HG02763 (cell line): ENCODE measurements around the gene ELAVL3.
"Not testable (repeated sequence)": the region's sequence is repeated elsewhere in the genome, so short reads cannot be mapped to it uniquely, and the experiment has no call there.

Source experiments
- ATAC-seq: cut with Tn5 transposase; IDR thresholded peaks from one replicate; pipeline ENCODE4 v1.9.1; 2021; ENCODE audit warnings: mild to moderate bottlenecking, moderate library complexity; ENCODE audit not compliant: unreplicated experiment

ELAVL3 gene

DNA sequence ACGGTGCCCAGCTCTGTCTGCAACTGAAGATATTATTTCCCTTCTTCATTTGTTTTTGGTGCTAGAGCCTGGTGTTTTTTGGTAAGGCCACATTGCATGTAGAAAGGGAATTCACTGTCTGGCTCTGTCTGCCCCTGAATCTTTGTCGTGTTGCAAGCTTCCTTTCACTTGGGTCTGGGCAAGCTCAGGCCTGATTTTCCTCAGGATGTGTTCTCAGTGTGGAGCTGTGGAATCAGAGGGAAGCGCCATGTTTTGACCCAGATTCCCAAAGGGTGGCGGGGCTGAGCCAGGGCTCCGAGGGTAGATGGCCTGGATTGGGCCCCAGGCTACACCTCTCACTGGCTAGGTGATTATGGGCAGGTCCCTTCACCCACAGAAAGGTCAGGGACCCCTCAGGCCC is 36.8 kb downstream of the ELAVL3 start:
- no peak for ATAC-seq

DNA sequence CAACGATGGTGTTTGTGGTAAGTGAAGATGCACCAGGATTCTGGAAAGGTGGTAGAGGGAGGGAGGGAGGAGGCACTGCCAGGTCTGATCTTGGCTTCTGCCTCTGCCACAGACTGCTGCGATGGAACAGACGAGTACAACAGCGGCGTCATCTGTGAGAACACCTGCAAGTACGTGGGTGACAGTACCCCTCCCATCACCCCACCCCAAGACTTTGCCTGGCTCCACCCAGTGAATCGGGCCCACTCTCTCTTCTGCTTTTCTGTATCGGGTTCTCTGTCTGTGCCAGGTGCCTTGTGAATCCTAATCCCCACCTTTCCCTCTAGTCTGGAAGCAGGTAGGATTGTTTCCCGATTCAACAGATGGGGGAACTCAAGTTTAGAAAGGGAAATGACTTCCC is 42.9 kb downstream of the ELAVL3 start:
- ATAC-seq = no peak

DNA sequence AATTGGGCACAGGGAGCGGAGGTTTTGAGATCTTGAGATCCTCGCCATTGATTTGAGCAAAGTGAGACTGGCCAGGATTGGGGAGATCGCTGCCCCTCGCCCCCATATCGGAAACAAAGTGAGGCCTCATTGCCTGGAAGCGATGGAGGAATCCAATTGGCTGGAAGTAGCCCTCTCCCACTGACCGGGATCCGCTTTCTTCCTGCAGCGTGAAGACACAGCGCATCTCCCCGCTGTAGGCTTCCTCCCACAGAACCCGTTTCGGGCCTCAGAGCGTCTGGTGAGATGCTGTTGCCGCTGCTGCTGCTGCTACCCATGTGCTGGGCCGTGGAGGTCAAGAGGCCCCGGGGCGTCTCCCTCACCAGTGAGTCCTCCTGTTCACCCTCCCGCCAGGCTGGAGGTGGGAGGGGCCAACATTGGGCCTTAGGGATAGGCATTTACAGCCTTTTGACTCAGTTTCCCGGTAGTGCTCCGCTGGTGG is 45.0 kb downstream of the ELAVL3 start:
- ATAC-seq = no peak

DNA sequence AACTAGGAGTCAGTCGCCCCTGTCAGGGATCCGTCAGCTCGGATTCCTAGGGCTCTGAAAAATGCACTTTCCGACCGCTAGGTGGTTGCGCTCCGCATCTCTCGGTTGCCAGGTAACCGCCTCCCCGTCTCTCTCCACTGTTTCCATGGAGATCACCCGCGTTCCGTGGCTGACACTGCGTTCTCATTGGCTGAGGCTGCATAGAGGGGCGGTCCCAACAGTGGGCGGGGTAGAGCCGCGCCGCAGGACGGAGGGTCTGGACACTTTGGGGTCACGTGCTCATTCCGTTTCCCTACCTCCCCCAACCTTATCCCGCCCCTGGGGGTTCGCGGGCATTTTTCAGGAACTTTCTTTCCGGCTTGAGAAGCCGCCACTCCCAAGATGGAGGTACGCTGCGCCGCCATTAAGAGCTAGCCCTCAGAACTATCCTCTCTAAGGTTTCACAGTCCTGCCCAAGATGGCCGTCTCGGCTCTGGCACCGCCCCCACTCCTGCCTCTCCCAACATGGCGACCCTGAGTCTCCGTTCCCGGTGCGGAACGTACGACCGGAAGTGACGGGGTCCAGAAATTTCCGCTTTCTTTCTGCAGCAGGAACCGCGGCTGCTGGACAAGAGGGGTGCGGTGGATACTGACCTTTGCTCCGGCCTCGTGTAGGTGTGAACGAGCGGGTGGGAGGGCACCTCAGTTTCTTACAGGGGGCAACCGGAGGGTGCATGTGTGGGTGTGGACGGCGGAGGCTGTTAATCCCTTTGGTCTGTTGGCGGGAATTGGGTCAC is 45.6 kb downstream of the ELAVL3 start, which contains the start of the genes ODAD3 and PRKCSH:
Gene ODAD3 (minus strand): TSS at position 65 of the 776 bp plus-strand sequence. CDS start 105 bp downstream, outside the sequence.
Gene PRKCSH (plus strand): TSS at position 579 of the 776 bp plus-strand sequence. CDS start 483 bp downstream, outside the sequence.
- ATAC-seq = peak; percentile 92

DNA sequence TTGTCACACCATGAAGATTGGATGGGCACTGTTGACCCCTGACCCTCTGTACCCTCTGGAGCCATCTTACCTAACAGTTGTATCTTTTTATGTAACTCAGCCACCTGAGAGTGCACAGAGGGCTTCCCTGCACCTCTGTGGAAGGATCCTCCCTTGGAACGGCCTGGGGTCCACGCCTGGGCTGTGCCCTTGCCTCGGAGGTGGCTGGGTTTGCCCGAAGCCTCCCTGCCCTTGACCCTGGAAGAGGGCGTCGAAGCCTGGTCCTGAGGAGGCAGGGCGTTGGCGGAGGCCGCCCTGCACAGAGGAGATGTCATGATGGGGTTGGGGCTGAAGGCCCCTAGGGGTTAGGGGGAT is 46.2 kb downstream of the ELAVL3 start:
- ATAC-seq = peak; percentile 7

DNA sequence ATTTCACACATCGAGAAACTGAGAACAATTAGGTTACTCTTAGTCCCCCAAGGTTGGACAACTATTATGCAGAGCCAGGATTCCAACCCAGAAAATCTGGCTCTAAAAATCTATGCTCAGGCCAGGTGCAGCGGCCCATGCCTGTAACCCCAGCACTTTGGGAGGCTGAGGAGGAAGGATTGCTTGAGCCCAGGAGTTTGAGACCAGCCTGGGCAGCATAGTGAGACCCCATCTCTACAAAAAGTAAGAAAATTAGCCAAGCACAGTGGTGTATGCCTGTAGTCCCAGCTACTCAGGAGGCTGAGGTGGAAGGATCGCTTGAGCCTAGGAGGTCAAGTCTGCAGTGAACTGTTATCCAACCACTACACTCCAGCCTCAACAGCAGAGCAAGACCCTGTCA is 47.3 kb downstream of the ELAVL3 start:
- ATAC-seq = not testable (repeated sequence)

DNA sequence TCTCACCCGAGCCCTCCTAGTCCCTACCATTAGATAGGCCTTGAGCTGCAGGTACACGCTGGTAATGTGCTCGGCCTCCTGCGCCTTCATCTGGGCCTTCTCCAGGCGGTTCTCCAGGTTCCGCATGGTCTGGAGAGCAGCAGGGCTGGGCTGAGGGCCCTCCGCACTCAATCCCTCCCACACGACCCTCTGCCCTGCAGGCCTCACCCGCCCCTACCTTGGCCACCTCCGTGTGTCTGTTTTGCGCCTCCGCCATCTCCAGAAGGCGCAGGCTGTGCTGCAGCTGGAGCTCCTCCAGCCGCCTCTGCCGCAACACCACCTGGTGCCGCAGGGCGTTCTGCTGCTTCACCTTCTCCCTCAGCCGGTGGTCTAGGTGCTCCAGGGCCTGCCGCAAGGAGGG is 54.2 kb downstream of the ELAVL3 start:
- ATAC-seq = no peak

DNA sequence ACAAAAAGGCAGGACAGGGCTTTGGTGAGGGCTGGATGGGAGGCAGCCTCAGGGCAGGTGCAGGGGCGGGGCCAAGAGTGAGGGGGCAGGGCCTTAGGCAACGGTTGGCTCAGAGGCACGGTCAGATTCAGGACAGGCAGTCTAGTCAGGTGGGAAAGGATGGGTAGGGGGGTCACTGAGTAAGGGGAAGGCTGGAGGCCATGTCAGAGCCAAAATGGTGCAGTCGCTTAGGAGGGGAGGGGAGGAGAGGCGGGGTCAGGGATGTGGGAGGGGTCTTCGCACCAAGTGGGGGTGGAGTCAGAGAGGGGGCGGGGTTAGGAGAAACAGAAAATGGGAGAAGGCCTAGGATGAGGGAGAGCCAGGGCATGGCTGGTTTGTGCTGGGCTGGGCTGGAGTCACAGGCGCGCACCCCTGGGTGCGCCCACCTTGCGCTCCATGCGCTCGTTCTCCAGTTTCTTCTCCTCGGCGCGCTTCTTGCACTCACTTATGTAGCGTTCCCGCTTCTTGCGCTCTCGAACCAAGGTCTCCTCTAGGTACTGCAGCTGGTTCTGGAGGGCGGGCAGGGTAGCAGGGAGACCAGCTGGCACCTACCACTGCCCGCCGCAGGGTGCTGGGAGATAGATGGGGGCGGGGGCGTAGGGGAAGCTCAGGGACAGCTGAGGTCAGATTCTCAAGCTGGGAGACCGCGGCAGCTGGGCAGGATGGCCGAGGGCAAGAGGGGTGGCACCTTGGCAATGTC is 55.0 kb downstream of the ELAVL3 start:
- no peak for ATAC-seq

DNA sequence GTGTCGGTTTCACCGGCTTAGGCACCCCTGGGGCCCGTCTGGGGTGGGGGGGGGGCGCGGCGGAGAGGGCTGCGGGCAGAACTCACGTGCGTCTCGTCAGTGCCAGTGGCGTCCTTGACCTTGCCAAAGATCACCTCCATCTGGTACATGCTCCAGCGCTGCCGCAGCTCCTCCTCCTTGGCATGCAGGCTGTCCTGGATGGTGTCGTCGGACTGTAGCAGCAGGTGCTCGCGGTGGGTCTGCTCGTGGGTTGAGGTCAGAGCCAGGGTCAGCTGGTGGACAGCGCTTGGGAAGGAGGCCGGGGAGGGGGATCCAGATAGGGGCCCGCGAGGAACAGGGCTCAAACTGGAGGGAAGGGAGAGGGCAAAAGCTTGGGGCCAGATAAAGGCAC is 57.1 kb downstream of the ELAVL3 start:
- no peak for ATAC-seq

DNA sequence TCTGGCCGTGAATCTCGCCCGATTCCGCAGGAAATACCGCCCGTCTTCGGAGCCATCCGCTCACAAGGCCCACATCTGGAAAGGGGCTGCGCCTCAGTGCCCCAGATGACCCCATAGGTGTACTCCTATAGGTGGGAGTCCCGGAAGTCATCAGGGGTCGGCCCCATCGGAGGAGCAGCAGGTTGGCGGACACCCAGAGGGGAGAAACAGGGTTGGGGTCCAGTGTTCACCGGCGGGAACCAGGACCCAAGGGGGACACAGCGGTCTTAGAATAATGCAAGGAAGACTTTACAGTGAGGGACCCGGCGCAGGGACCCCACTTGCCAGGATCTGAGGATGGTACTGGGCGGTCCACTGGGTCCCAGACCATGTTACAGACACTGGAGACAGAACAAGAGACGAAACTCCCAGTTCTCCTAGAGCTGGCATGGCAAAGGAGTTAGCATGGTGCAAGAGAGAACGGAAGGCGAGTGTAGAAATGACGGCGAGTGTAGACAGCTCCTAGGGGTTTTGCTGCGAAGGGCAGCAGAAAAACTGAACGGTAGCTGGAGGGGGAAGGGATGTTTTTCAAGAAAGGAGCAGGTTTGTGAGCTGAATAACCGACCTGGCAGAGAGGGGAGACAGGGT is 57.6 kb downstream of the ELAVL3 start:
- ATAC-seq = no peak

DNA sequence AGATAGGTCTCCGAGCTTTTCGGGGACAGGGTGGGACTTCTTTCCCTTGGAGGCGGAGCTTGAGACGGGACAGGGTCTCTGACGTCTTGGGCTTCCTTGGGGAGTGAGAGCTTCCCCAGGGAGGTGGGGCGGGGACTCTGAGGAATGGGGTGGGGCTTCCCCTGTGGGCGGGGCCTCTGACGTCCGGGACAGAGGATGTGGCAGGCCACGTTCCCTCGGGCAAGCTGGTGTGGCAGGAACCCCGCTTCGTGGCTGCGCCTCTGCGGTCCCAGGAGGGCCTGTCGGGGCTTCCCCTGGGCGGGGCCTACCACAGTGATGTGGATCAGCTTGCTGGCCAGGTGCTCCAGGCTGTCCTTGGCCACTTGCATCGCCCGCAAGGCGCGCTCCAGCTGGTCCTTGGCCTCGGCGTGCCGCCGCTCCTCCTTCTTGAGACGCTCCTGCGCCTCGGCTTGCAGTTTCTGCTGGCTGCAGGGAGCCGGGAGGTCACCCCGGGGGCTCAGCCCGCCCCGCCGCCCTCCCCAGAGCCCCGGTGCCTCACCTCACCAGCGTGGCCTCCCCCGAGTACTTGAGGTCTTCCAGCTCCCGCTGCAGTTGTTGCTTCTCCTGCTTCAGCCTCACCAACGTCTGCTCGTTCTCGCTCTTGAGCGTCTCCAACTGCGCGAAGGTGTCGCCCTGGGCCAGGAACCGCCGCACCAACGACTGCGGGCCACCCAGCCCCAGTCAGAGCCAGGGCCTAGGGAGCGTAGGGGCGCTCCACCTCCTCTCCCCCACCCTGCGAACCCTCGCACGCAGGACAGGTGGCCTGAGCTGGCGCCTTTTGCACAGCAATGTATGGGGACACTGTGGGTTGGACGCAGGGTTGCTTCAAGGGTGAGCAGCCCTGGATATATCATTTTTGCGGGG is 58.4 kb downstream of the ELAVL3 start:
- ATAC-seq = peak; percentile 60

DNA sequence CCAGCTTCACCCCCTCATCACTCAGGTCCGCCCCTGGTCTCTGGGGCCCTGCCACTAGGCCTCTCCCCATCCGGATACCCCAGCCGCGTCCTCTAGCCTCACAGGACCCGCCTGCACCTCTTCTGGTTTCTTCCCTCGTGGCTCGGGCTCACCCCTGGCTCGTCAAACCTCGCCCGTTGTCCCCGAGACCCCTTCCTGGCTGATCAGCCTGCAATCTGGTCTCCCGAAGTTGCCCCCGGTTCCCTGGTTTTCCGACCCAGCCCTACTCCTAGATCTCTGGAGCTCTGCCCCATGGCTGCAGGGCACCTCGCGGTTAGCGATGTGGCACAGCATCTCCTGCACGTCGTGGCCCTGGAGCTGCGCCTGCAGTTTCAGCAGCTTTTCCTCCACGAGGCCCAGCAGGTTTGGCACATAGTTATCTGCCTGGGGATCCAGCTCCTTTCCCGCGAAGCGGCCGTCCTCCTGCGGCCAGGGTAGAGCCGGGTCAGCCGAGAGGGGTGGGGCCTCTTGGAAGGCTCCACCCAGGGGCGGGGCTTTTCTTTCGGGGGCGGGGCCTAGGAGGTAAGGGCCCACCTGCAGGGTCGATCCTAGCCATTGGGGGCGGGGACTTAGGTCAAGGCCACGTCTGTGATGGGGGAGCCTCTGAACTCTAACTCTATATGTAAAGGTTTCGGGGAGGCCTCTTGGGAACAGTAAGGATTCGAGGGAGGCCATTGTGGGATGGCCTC is 59.3 kb downstream of the ELAVL3 start:
- ATAC-seq = peak; percentile 21

DNA sequence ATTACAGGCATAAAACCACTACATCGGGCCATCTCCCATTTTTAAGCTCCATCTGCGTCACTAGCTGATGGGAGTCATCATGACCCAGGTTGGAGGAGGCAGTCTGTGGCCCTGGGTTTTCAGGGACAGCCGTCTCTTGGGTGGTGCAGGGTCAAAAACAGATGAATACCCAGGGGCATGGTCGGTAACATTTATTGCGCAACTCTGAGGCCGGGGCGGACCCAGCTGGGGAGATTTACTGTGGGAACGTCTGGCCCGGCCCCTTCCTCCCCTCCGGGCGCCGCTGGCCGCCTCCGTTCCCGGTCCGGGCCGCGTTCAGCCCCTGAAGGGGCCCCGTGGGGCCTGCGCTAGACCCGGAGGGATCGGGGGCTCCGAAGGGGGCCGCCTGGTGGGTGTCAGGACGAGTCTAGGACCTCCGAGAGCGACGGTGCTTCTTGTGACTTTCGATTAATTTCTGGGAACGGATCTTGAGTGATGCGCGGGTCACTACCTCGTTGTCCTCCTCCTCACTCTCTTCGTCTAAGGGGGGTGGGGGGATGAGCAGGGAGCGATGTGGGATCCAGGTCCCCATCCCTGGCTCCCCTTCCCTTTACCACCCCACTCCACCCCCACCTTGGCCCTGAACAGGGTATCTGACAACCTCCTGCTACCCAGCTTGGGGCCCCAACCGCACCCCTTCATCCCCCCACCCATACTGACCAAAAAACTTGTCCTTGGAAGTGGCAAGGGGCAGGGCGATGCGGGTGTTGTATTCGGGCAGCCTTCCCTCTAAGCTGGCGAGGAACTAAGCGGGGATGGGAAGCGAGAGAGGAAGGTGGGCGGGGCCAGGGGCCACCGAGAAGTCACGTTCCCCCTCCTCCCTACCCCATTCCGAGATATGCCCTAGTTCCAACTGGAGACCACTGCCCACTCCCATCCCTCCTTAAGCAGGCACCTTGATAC is 60.1 kb downstream of the ELAVL3 start:
- no peak for ATAC-seq

DNA sequence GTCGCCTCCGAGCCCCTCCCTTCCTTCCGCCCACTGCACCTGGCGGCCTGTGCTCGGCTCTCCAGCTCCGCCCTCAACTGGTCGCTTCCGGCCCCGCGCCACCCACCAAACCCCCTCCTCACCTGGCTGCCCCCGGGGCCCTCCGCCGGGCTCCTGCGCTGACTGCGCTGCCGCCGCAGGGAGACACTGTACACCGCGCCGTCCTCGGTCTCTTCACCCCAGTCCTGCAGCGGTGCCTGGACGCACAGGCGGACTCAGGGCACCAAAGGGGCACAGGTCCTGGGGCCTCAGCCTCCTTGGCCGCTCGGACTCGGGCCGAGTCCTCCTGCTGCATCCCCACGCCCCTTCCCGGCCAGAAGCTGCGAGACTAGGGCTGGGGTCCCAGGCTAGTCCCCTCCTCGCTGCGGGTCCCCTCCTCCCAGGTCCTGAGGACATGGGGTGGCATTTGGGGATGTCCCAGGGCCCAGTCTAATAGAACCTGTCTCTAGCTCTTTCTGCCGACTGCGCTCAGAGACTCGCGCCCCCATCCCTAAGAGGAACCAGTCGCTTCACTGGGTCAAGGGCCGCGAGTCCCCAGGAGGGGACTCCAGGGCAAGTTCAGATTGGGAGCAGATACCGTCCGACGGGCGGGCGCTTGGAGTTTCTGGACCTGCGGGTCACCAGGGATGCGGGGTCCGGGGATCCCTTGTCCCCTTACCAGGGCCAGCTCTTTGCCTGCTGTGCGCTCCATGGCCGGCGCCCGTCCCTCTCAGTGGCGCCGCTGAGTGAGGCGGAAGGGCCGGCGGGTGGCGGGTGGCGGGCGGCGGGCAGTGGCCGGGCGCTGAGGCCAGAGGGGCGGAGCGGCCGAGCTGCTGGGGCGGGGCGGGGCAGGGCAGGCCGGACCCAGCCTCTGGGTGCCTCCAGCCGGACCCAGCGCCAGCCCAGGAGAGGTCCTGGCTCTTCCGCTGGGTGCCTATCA is 62.0 kb downstream of the ELAVL3 start, which contains the start of gene RGL3:
Gene RGL3 (minus strand): TSS at position 766 of the 958 bp plus-strand sequence. CDS start 36 bp downstream, at position 730.
- no peak for ATAC-seq

DNA sequence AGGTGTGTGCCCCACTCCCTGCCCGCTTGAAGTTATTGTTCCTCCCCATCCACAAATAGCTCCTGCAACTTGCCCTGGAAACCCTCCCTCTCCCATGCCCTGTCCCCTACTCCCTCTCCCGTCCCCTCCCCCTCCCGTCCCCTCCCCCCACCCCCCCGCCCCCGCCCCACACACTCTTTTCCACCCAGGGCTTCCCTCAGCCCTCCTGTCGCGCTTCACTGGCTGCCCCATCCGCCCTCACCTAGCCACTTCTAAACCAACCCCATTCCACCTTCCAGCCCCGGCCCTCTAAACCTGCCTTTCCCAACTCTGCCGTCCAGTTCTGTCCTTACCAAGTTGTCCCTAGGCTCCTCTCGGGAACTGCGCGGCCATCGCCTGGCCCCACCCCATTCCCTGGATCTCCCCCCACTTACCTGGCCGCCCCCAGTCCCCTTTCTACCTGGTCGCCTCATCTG is 62.7 kb downstream of the ELAVL3 start:
- no peak for ATAC-seq

DNA sequence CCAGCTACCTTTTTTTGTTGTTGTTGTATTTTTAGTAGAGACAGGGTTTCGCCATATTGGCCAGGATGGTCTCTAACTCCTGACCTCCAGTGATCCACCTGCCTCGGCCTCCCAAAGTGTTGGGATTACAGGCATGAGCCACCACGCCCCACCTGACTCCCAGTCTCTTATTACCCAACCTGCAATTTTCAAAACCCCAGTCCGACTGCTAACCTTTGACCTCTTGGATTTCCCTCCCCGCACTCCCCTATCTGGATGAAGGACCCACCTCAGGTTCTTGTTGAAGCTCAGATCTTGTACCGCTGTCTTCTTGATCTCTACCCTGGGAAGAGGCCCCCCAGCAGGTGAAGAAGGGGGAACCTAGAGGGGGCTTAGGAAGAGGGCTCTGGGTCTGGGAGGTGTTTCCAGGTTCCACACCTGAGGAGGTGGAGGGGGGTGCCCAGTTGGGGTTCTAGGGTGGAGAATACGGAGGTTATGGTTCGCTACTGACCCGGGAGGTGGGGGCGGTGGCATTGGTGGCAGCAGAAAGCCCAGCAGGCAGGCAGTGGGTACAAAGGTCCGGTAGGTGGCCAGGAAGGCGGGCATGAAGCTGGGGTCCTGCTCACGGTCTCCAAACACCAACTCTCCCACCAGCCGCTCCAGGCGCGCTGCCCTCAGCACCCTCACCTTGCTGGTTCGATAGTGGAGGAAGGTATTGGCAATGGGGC is 64.3 kb downstream of the ELAVL3 start:
- ATAC-seq = no peak

DNA sequence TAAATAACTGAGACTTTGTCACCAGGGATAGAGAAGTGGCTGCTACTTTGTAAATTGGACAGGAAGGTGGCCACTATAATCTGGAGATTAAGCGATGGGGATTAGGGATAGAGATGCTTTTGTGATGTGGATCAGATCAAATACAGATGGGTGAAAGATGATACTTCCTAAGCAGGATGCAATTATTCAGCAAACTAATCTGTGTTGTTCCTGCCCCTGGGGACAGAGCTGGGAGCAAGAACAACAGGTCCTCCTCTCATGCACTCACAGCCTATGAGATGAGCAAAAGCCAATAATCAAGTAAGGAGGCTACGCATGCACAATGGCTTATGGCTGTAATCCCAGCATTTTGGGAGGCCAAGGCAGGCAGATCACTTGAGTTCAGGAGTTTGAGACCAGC is 66.3 kb downstream of the ELAVL3 start:
- ATAC-seq = no peak
